ENCODE measurements around the gene PSG4.
"Not testable (repeated sequence)": the region's sequence is repeated elsewhere in the genome, so short reads cannot be mapped to it uniquely, and the experiment has no call there.

The PSG4 gene

GRCh38 chr19:43205471-43206105 lies at the start of gene PSG4:
TSS of gene PSG4 (minus strand) at chr19:43205638. CDS start at chr19:43205536, 102 bp downstream.
- not testable (repeated sequence) for DNase-seq (ENCODE audit: low read depth)

GRCh38 chr19:43251428-43251827 lies 46.0 kb upstream of the PSG4 start:
- DNase-seq (ENCODE audit: low read depth), result not testable (repeated sequence)

GRCh38 chr19:43250296-43250695 lies 44.9 kb upstream of the PSG4 start:
- DNase-seq (ENCODE audit: low read depth), result not testable (repeated sequence)

GRCh38 chr19:43248635-43249002 lies 43.2 kb upstream of the PSG4 start:
- not testable (repeated sequence) for DNase-seq (ENCODE audit: low read depth)

GRCh38 chr19:43247243-43247880 lies 41.9 kb upstream of the PSG4 start:
- DNase-seq (ENCODE audit: low read depth), result not testable (repeated sequence)

- DNase-seq (ENCODE audit: low read depth), result not testable (repeated sequence)
Measured at GRCh38 chr19:43245848-43246247, 40.4 kb upstream of the PSG4 start.

- DNase-seq (ENCODE audit: low read depth), result not testable (repeated sequence)
Measured at GRCh38 chr19:43242211-43242610, 36.8 kb upstream of the PSG4 start.

GRCh38 chr19:43238213-43238612 lies 32.8 kb upstream of the PSG4 start:
- not testable (repeated sequence) for DNase-seq (ENCODE audit: low read depth)

- not testable (repeated sequence) for DNase-seq (ENCODE audit: low read depth)
Measured at GRCh38 chr19:43235686-43236085, 30.2 kb upstream of the PSG4 start.

- no peak for DNase-seq (ENCODE audit: low read depth)
Measured at GRCh38 chr19:43229315-43229714, 23.9 kb upstream of the PSG4 start.

GRCh38 chr19:43228730-43229129 lies 23.3 kb upstream of the PSG4 start:
- DNase-seq (ENCODE audit: low read depth), result not testable (repeated sequence)

GRCh38 chr19:43226986-43227385 lies 21.5 kb upstream of the PSG4 start:
- DNase-seq (ENCODE audit: low read depth), result not testable (repeated sequence)

- no peak for DNase-seq (ENCODE audit: low read depth)
Measured at GRCh38 chr19:43224855-43225253, 19.4 kb upstream of the PSG4 start.

GRCh38 chr19:43224201-43224854 lies 18.9 kb upstream of the PSG4 start:
- DNase-seq (ENCODE audit: low read depth), result not testable (repeated sequence)

GRCh38 chr19:43221891-43222290 lies 16.5 kb upstream of the PSG4 start:
- not testable (repeated sequence) for DNase-seq (ENCODE audit: low read depth)

- not testable (repeated sequence) for DNase-seq (ENCODE audit: low read depth)
Measured at GRCh38 chr19:43219136-43219535, 13.7 kb upstream of the PSG4 start.

- not testable (repeated sequence) for DNase-seq (ENCODE audit: low read depth)
Measured at GRCh38 chr19:43215881-43216280, 10.4 kb upstream of the PSG4 start.

GRCh38 chr19:43207991-43208390 lies 2.6 kb upstream of the PSG4 start:
- no peak for DNase-seq (ENCODE audit: low read depth)

GRCh38 chr19:43207174-43207573 lies 1.7 kb upstream of the PSG4 start:
- DNase-seq (ENCODE audit: low read depth), result not testable (repeated sequence)

GRCh38 chr19:43203611-43204010 lies 1.8 kb downstream of the PSG4 start:
- DNase-seq (ENCODE audit: low read depth), result not testable (repeated sequence)

GRCh38 chr19:43201891-43202290 lies 3.5 kb downstream of the PSG4 start:
- not testable (repeated sequence) for DNase-seq (ENCODE audit: low read depth)

GRCh38 chr19:43201337-43201801 lies 4.1 kb downstream of the PSG4 start:
- not testable (repeated sequence) for DNase-seq (ENCODE audit: low read depth)
